ENCODE data around the gene EFCAB8.

DNA sequence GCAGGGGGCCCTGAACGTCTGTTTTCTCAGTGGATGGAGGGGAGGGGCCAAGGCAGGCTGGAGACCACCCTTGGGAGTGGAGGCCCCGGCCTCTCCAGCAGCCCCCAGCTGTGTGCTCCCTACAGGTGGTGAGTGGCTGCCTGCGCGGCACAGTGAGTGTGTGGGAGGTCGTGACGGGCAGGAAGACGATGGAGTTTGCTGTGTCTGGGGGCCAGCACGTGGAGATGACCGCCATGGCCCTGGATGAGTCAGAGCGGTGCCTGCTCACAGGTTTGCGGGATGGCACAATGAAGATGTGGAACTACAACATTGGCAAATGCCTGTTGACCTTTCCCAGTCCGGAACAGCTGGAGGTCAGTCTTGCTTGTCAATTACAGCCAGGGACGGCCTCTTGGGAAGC is 52.6 kb downstream of the EFCAB8 start:
- TF ChIP-seq EZH2phosphoT487 (IDR thresholded peaks at IDR 0.05; ENCODE audit: borderline replicate concordance, low read length): no peak
- no peak for TF ChIP-seq CTCF (IDR thresholded peaks at IDR 0.05; ENCODE audit: low read depth, low read length, poor library complexity, severe bottlenecking)
